ENCODE results near the gene SP4.

SP4 gene

GRCh38 chr7:21448974-21449373 lies 21.1 kb downstream of the SP4 start:
- DNase-seq = no peak

GRCh38 chr7:21450076-21450475 lies 22.2 kb downstream of the SP4 start:
- DNase-seq = no peak

- DNase-seq = no peak
Measured at GRCh38 chr7:21450941-21451340, 23.1 kb downstream of the SP4 start.

- no peak for DNase-seq
Measured at GRCh38 chr7:21454182-21454581, 26.3 kb downstream of the SP4 start.

DNA sequence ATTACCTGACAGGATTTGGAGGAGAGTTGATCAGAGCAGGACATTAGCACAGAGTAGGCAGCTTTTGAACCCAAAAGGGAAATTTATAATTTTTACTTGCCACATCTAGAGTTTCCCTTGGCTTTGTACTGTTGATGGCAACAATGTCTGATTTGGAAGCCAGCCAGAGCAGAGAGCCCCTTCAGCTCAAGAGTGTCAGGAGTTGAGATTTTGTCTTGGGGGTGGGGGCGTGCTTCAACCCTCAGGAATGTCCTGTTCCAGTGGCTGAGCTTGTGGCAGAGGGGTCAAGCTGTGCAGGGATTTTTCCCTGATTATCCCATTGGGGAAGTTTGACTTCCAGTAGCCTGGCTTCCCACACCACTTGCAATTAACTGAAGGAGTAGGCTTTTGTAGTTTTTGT lies 27.0 kb downstream of the SP4 start:
- DNase-seq = no peak

GRCh38 chr7:21461282-21461681 lies 33.4 kb downstream of the SP4 start:
- DNase-seq = no peak

- no peak for DNase-seq
Measured at GRCh38 chr7:21462081-21462480, 34.2 kb downstream of the SP4 start.

DNA sequence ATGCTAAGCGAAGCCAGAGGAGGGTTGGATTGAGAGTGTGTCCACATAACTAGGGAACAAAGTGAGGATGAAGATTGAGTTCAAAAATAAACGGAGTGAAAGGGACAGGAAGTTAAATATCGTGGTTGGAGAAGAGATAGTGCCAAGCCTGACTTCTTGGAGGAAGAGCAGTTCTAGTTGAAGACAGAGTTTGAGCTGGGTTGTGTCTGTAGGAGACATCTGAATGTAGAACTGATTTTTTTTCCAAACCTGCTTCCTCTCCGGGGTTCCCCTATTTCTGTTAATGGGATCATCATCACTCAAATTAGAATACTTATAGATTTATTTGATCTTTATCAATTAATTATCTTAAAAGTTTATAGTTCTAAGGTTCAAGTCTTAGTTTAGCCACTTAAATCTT lies 35.6 kb downstream of the SP4 start:
- DNase-seq = no peak

- DNase-seq = no peak
Measured at GRCh38 chr7:21468969-21469368, 41.1 kb downstream of the SP4 start.

- DNase-seq = no peak
Measured at GRCh38 chr7:21469894-21470293, 42.0 kb downstream of the SP4 start.

GRCh38 chr7:21472029-21472428 lies 44.1 kb downstream of the SP4 start:
- DNase-seq = no peak

DNA sequence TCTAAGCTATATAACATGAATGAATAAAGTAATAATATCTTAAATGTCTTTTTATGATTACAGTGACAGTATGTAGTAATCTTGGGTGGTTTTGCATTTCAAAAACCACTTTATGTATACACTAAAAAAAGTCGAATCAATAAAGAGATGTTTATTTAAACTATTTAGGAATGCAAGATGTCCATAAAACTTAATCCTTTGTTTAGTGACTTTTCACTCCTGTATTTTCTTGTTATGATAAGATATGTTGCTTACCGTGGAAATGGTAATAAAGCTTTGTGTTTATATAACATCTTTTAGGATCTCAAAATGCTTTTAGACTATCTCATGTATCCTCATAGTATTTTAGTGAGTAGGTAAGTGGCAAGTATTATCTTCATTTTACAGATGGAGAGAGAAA lies 48.5 kb downstream of the SP4 start:
- DNase-seq = no peak

DNA sequence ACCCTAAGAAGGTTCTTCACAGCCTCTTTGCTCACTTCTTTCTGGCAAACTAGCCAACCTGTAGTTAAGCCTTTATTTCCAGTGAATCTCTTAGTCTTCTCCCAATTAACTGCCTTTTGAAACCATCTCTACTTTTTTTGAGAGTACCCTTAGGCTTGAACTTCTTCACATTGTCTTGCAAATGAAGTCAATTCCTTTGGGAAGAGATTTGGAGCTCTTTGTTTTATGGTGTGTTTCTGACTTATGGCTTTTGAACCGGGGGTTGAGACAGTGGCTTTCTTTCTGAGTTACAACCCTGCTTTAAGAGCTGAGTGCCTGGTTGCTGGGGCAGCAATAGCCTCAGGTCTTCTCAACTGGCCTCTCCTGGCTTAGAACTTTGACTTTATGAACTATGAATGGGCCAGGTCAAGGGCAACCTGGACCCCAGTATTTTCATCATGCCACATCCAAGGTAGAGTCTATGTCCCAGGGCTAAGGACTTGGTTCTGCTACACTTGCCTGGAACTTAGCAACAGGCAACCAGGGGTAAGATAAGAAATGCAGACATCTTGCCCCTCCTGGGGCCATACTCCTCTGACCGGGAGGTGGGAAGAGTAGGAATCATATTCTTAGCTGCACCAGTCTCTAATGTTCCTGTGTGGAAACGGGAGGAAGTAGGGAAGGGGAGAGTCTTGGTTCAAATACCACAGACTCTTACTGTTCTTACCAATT lies 53.0 kb downstream of the SP4 start:
- DNase-seq = no peak

- DNase-seq = no peak
Measured at GRCh38 chr7:21486511-21486910, 58.6 kb downstream of the SP4 start.

DNA sequence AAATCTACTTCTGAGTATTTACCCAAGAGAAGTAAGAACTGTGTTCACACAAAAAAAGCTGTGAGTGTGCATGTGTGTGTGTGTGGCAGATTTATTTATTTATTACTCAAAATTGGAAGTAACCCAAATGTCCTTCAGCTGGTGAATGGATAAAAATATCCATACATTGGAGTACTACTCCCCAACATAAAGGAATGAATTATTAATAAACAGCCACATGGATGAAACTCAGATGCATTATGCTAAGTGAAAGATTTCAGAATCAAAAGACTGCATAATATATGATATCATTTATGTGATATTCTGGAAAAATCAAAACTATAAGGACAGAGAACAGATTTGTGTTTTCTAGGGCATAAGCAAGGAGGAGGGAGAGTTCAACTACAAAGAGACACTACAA lies 67.8 kb downstream of the SP4 start:
- no peak for DNase-seq

DNA sequence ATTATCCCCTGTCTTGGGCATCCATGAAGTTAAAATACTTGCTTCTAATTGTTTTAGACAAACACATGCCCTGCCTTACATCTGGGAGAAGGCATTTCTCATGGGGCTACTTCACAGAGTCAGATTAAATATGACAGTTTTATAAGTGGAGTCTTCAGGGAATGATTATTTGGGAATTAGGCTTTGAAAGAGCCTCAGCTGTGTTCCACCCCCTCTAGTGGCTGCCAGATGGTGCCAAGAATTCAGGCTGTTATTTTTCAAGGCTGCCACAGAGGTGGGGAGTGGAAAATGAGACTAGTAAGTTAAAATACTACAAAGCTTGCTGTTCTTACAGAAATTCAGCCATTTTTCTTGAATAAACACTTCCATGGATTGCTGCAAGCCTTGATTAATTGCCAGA lies 69.2 kb downstream of the SP4 start:
- DNase-seq = no peak

GRCh38 chr7:21500117-21500832 lies 72.4 kb downstream of the SP4 start:
- DNase-seq = no peak

- DNase-seq = no peak
Measured at GRCh38 chr7:21504021-21504420, 76.1 kb downstream of the SP4 start.

- peak; percentile 66 for DNase-seq
Measured at GRCh38 chr7:21507627-21508343, 79.9 kb downstream of the SP4 start.

- DNase-seq = no peak
Measured at GRCh38 chr7:21508538-21508937, 80.7 kb downstream of the SP4 start.

DNA sequence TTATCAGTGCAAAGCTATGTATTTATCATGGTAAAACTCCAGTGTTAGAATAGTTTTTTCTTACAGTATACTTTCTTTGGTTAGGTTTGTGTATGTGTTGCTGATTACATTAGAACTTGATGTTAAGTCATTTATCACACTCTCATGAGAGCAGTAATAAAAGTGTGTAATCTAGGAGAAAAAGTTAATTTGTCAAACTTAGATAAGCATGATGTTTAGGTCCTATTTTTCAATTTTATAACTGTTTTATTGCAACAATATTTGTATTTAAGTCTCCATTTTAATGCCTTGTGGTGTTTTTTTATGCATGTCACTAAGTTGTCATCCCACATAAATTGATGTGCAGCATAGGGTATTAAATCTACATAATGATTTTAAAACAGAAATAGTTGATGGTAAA lies 86.2 kb downstream of the SP4 start:
- DNase-seq = no peak

DNA sequence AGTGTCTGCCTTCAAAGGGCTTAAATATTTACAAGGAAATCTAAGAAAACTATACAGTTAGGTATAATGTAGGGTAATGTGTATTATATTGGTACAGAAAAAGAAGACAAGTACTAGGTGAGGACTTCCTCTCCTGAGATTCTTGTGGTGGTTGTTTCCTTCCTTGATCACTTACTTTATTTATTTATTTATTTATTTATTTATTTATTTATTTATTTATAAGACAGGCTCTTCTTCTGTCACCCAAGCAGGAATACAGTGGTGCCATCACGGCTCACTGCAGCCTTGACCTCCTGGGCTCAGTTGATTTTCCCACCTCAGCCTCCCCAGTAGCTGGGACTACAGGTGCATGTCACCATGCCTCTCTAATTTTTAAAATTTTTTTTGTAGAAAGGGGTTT lies 96.8 kb downstream of the SP4 start:
- DNase-seq = no peak

DNA sequence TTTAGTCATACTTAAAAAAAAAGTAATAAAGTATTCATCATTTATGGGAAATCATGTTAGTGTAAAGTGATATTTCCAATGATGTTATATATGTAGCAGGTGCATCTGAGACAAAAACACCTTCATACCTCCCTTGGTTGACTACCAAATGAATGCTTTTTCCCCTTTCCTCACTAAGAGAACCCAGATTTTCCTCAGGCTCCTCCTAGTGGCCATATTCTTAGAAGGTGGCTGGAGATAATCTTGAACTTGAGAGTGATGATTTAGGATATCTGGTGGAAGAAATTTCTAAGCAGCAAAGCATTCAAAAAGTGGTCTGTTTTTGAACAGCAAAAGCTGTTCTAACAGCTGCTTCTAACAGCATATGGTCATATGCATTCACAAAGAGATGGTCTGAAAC lies 98.1 kb downstream of the SP4 start:
- DNase-seq = no peak

GRCh38 chr7:21526448-21526847 lies 98.6 kb downstream of the SP4 start:
- no peak for DNase-seq
